NCI-H1694 (cell line): ENCODE results near the gene GPR62.

ENCODE experiments used
- DNase-seq: peaks from one replicate; lab custom pipeline; 2025; lab: John Stamatoyannopoulos, UW

GPR62 gene

DNA sequence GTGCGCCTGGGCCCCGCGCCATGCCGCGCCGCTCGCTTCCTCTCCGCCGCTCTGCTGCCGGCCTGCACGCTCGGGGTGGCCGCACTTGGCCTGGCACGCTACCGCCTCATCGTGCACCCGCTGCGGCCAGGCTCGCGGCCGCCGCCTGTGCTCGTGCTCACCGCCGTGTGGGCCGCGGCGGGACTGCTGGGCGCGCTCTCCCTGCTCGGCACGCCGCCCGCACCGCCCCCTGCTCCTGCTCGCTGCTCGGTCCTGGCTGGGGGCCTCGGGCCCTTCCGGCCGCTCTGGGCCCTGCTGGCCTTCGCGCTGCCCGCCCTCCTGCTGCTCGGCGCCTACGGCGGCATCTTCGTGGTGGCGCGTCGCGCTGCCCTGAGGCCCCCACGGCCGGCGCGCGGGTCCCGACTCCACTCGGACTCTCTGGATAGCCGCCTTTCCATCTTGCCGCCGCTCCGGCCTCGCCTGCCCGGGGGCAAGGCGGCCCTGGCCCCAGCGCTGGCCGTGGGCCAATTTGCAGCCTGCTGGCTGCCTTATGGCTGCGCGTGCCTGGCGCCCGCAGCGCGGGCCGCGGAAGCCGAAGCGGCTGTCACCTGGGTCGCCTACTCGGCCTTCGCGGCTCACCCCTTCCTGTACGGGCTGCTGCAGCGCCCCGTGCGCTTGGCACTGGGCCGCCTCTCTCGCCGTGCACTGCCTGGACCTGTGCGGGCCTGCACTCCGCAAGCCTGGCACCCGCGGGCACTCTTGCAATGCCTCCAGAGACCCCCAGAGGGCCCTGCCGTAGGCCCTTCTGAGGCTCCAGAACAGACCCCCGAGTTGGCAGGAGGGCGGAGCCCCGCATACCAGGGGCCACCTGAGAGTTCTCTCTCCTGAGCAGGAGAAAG lies 951 bp downstream of the GPR62 start:
- peak; percentile 23 for DNase-seq

DNA sequence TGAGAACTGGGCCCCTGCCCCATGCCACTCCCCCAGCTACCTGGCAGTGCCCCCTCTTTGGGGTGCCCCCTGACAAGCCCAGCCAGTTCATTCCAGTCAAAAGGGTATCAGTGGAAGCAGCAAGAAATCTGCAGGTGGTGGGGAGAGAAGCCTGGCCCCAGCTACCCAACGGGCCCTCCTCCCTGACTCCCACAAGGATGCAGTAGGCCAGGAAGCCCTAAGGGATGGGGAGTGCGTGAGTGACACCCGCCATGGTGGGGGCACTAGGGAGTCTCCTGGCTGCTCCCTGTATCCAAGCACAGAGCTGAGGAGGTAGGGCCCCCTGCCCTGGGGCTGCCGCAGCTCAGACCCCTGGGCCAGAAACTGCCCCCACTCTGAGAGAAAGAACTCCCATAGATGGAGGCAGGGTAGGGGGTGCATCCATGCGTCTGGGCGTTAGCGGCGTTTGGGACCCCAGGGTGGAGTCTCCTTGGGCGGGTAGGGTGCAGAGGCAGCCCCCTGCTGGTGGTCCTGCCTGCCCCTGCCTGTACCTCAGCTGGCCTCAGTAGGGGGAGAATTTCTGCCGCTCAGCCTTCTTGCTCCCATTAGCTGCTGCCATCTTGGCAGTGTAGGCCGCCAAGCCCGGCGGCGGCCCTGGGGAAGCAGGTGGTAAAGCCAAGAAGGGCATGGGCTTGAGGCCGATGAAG lies 2.5 kb downstream of the GPR62 start:
- no peak for DNase-seq

DNA sequence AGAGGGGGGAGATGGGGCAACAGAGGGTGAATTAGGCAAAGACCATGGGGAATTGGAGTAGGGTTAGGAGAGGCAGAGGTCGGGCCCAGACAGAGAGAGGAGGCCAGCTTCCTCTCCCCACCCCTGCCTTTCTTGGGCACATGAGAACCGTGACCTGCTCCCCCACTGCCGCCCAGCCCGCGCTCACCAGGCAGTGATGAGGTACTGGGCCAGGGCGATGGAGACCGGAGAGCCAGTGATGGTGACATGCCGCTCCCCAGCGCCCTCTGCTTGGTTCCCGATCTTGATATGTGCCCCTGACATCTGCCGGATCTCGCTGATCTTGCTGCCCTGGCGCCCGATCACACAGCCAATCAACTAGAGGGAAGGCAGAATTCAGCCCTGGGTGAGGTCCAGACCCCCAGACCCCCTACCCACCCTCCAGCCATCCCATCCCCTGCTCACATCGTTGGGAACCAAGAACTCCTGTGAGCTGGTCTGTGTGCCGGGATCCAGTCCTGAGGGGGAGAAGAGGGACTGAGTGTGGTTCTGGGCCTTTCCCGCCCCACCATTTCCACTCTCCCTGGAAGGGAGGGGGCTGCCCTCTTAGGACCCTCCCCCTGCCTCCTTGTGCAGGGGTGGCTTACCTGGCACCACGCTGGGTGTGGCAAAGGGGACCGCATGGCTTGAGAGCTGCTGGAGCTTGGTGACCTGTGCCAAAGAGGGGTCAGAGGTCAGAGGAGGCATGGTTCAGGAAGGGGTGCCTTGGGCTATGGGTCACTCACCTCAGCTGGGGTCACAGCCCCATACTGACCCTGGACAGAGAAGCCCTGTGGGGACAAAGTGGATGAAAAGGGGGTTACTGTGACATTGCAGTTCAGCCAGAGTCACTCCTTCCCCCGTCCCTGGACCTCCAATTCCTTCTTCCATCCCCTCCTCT lies 3.7 kb downstream of the GPR62 start:
- DNase-seq = no peak

DNA sequence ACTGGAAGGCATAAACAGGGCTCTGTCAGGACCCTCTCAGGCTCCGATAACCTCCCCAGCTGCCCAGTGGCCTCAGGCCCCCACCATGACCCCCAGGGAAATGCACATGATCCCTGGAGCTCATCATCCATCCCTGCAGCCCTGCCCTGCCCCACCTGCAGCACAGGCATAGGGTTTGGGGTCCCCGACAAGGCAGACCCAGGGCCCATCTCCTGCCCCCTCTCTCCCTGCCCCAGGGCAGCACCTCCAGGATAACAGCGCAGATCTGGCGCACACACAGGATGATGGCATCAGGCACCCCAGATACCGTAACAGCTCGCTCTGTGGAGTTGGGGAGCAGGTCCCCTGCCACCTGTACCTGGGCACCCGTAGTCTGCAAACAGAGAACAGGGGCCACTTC lies 4.5 kb downstream of the GPR62 start:
- DNase-seq = no peak

DNA sequence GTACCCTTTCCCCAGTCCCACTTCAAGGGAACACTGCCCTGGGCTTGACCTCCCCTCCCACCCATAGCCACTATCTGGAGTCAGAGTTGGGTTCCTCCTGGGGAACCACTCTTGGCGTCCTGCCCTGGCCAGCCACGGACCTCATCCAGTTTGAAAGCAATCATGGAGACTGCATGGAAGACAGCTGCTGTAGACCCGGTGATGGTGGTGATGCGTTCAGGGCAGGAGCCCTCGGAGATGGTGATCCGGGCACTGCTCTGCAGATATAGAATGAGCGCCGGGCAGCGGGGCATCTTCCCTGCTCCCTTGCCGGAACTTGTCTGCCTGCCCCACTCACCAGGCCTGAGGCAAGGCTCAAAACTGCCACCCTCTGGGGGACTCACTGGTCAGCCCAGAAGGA lies 5.2 kb downstream of the GPR62 start:
- DNase-seq = no peak

DNA sequence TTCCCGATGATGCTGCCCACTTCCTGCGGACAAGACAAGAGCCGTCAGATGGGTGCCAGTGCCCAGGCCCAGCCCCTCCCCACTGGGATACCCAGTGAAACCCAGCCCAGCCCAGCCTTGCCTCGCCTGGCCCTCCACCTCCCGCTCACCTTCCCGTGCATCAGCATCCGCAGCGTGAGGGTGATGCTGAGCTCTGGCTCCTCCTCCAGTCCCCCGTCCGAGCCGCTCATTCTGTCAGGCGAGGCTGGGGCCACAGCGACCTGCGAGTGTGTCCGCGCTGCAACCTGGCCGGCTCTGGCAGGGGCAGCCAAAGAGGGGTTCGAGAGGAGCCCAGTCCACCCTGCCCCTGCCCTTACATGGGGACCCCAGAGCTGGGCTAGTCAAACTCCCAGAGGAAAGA lies 5.8 kb downstream of the GPR62 start:
- no peak for DNase-seq

DNA sequence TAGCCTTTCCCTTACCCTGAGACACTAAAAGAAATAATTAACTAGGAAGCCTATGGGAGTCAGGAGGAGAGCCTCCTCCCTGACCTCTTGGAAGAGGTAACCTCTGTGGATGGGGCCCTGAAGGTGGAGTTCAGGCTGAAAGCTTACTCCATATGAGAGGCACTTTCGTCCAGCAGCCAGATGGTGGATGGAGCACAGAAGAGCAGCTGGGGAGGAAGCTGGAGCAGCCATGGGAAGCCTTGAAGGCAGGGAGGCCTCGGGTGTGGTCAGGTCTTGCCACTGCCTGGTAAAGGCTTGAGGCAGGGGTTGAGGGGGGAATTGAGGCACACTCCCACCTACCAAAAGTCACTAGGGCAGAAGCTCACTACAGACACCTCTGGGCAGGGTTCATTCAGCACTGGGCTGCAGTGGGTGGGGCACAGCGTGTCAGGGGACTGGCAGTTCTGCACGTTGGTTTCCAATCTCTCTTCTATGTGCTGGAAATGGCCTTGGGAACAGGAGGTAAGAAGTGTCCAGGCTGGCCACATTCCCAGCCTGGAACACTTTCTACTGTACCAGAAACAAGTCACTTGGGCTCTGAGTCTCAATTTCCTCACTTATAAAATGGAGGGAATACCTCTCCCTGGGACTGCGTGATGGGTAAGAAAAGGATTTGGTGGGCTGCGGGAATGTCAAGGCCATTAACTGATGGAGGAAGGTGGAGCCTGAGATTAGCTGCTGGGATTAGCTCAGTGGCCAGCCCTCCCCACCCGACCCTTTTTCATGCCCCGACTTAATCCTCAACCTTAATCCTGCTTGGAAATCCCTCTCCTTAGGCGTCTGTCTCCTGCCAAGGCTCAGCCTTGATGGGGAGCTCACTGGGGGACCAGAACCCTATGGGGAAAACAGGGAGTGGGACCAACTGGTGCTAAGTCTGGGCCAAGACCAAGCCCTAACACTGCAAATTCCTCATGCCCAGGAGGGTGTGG lies 6.7 kb downstream of the GPR62 start:
- no peak for DNase-seq

DNA sequence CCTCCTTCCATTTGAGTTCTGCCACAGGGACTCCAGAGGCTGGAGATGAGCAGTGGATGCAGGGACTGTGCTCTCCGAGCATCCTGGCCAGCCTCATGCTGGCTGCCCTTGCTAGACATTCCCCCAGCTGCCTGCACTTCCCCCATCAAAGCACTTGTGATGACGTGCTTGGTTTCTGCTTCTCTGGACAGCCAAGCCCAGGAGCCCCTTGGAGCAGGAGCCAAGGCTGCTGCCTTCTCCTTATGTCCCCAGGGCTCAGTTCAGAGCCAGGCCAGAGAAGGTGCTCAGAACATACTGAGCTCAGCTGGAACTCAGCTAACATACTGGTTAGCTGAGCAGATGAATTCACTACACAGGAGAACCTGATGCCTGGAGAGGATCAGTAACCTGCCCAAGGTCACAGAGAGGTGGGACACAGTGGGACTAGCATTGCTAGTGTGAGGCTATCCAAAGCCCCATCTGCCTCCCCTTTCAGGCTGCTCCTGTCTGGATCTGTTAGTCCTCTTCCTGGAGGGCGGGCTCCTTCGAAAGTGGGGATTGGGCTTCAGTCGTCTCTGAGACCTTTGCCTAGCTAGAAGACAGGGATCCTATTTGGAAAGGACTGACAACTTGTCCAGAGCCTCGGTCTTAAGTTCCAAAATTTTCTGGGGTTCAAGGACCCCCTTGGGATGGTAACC lies 7.8 kb downstream of the GPR62 start:
- DNase-seq = no peak

DNA sequence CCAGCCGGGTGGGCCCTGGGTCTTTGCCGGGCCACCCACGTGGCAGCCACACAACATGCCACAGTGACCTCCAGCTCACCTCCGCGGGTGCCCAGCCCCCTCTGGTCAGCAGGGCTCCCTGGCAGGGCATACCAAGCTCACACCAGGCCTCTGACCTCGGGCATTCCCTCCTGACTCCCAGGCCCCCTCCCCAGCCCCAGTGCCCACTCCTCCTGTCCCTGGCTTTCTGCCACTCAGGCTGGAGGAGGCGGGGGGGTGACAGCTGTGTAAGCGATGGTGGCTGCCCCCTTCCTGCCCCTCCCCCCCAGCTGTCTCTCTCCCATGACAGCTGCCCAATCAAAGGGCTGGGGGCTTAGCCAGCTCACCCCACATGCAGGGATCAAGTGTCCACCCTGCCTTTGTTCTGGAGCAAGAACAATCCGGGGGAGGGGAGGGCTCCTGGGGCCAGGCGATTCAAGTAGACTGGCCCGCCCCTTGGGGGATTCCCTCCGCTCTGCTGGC lies 8.8 kb downstream of the GPR62 start:
- no peak for DNase-seq

DNA sequence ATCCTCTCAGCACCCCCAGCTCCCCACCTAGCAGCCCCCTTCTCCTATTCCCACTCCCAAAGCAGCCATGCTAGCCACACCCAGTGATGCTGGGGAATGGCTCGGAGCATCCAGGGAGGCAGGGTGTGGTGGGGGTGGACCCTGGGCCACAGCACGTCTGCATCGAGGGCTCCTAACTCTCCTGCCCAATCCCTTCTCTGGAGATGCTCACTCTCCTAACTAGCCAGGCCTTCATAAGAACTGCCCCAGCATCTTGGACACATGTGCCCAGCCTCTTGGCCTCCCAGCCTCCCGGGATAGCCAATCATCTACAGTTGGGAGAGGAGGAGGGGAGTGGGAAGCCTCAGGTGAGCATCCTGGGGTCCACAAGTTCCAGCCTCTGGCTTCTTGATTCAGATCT lies 9.3 kb downstream of the GPR62 start:
- no peak for DNase-seq

DNA sequence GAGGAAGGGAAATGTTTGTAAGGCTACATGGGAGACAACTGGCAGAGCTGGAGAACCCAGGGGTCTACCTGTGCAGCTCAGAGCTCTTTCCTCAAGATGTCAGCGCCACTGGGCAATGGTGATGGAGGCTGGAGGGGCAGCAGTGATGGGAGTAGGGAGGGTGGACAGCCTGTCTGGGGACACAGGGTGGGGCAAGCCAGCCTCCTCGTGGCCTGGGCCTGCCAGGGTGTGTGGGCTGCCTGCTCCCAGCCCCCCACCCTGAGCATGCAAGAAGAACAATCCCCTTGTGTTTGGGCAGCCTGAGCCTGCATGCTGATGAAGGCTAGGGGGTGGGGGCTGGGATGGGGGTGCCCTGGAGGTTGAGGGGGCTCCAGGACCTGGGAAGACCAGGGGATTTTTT lies 10.8 kb downstream of the GPR62 start:
- DNase-seq = no peak

DNA sequence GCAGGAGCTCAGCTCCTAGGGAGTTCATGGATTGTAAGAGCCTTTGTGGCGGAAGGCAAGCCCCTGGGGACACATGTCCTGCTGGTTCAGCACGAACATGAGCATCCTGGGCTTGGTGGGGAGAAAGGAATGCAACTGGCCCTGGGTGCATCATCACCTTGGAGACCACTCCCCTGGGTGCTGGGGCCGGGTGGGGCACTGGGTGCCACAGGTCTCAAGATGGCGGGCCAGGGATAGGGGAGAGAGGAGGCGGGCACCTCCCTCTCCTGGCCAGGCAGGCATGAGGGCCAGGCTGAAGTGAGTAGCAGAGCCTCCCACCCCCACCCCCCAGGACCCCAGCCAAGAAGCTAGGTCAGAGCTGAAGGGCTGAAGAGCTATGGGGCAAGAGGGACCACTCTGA lies 11.3 kb downstream of the GPR62 start:
- DNase-seq = no peak

DNA sequence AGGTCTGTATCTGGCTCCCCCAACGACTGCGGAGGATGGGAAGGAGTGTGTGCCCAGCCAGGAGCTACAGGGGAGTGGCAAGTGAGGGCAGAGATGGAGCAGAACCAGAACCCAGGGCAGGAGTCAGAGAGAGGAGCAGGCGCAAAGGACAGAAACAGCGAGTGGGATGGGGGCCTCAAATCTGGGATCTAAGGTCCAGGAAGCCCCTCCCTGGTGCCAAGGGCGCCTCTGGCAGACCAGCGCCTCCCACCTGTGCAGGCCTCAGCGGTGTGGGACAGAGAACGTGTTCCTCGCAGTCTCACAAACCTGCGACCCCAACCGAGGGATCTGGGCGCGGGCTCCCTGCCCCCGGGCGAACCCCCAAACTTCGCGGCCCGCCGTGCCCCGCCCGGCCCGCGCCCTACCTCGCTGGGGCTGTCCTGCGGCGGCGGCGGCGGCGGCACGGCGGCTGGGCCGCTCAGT lies 11.8 kb downstream of the GPR62 start:
- DNase-seq = no peak

DNA sequence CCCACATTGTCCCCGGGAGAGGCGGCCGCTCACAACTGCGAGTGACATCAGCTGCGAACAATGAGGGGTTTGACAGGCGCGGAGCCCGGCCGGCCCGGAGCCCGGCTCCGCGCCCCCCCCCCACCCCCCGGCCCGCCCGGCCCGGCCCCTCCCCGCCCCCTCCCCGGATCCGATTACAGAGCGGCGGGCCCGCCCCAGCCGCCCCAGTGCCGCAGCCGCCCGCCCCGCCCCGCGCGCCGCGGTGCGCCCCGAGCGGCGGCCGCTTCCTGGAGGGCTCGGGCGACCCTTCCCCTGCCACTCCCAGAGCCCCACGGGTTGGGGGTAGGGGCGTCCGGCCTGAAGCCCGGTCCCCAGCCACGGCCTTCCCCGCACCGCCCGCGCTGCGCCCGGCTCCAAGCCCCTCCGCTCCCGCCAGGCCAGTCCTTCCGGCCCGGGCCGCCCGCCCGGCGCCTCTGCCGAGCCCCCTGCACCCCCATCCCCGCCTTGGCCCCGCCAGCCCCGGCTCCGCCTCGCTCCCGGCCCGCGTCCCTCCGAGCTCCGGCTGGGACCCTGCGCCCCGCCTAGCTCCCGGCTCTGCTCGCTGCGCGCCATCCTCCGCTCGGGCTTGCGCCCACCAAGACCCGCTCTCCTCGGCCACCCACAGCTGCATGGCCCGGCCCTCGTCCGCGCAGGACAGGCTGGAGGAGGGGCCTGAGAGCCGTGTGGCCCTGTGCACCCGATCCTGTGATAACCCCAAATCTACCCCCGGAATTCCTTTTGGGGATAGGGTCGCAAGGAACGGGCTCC lies 12.4 kb downstream of the GPR62 start, which contains the start of gene PCBP4:
TSS of gene PCBP4 (minus strand) at position 71 of the 786 bp plus-strand sequence. CDS start 6,214 bp downstream, outside the sequence.
- no peak for DNase-seq

DNA sequence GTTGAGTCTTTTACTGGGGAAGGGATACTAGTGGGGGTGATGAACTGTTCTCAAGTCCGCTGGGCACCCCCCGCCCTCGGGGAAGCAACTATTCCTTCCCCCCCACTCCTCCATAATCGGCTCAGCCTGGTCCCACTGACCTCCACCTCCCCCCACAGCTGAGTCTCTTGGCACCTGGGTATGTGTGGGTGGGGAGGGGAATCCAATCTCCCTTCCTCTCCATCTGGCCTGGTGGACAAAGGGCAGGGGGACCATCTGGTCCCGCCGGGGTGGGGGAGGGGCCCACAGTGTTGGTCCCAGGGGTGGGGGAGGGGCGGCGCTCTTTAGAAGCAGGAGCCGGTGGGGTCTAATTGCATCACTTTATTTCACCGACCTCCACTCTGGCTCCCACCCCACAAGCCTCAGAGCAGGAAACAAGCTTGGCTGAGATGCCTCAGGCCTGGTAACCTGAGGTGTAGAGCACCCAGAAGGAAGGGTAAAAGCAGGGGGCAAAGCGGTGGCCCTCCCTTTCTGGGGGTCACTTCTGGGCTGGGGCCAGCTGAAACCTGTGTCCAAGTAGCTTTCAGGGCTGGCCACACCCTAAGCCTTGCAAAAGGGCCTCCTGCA lies 13.1 kb downstream of the GPR62 start:
- no peak for DNase-seq

DNA sequence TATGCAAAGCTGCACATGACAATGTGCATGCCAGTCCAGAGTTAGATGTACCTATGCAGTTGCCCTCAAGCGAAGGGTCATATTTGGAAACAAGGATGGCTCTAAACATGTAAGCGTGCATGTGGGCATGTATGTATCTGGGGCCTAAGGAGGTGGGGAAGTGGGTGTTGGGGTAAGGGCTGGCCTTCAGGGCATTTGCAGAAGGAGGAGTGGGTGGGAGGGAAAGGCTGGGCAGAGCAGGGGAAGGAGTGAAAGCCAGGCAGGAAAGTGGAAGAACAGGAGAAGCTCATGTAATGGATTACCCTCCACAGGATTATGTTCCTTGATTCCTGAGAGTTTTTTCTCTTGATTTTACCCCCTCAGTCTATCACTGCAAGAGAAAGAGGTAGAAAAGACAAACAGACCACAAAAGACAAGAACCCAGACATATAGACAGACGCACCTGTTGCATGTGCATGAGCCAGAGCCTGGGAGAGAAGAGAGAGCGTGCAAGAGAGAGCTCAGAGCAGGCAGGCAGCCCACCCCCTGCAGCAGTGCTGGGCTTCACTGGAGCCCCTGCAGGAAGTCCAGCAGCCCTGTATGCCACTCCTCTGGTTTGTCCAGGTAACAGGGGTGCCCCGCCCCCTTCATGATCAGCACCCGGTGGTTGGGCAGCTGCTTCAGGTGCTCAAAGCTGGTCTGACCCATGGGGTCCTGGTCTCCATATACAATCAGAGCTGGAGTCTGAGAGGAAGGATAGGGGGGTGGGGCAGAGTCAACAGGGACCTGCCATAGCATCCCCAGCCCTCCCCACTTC lies 13.9 kb downstream of the GPR62 start:
- no peak for DNase-seq

DNA sequence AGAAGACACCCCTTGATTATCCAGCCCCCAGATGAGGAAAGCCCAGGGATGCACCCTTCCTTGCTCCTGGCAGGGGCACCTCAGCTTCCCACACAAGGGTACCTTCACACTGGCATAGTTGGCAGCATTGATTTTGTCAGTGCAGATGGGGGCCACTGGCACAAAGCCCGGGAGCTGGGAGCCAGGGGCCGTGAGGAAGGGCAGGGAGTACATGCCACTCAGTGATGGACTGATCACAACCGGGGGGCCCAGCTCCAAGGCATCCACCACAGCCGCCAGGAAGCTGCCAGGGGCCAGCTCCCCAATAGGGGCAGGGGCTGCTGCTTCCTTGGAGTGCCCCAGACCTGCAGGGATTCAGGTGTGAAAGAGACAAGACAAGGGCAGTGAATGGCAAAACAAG lies 14.7 kb downstream of the GPR62 start:
- no peak for DNase-seq

DNA sequence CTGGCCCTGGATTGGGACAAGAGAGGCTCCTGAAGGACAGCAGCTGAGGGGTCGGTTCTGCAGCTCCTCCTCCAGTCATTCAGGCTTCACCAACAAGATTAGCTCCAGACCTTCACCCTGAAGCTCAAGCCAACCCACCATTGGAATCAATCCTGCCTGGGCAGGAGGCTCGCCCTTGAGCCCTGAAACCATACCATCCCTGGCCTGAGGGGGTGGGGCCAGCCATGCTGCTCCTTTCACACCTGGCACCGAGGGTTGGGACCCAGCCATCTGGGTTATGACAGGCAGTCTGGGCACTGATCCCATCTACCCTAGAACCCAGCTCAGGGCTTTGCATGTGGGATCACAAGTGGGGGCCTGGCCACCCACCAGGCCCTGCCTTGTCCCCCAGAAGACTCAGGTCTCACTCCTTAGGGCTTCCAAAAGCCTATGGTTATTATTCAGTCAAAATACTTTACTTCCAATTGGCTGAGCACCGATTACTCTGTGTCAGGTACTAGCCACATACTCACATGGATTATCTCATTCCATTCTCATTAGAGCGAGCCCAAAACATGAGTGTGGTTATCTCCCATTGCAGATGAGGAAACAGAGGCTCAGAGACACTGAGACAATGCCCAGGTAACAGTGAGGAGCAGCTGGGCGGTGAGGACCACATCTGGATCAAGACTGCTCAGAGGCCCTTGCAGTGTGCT lies 15.6 kb downstream of the GPR62 start:
- DNase-seq = no peak
